Neural crest cell (in vitro differentiated cells): Measurements from ENCODE around the gene ME3. TPM values are rescaled to one million over a fixed set of nuclear protein-coding genes. Genes with fewer than 3 reads are reported as not detected.
A peak's percentile ranks its signal among the peaks of the same experiment; 100 is the strongest.

Source experiments
- DNase-seq: peaks from one replicate; pipeline ENCODE4 v3.0.0; 2021; ENCODE audit warnings: low read depth, mixed read lengths, low spot score
- H3K27ac Mint-ChIP-seq: one replicate; pipeline ENCODE4 v1.8.0; 2021; ENCODE audit warnings: mild to moderate bottlenecking, mixed read lengths; ENCODE audit not compliant: unreplicated experiment
- H3K27me3 Mint-ChIP-seq: 2 replicates; pipeline ENCODE4 v1.8.0; 2021; ENCODE audit warnings: low read depth, mild to moderate bottlenecking, mixed read lengths
- H3K36me3 Mint-ChIP-seq: 2 replicates; pipeline ENCODE4 v1.8.0; 2021; ENCODE audit warnings: low read depth, mild to moderate bottlenecking, mixed read lengths
- H3K4me1 Mint-ChIP-seq: 2 replicates; pipeline ENCODE4 v1.8.0; 2021; ENCODE audit warnings: mixed read lengths
- H3K4me3 Mint-ChIP-seq: one replicate; pipeline ENCODE4 v1.8.0; 2021; ENCODE audit warnings: mild to moderate bottlenecking, mixed read lengths
- H3K9me3 Mint-ChIP-seq: 2 replicates; pipeline ENCODE4 v1.8.0; 2021; ENCODE audit warnings: mixed read lengths
- total RNA-seq: library from RNA; stranded (reverse); gene quantifications from 2 replicates; pipeline ENCODE4 v1.2.1, GENCODE V29; 2021
- TF ChIP-seq, protein P1 (sequence below): fragments of 200-600 bp; sonication (generic); conservative IDR thresholded peaks from 2 replicates; pipeline ENCODE4 v1.5.0; 2021; ENCODE audit warnings: antibody characterized with exemption, mild to moderate bottlenecking

The ME3 gene
- total RNA-seq, 1 donor from 2014 or later = 18.9 TPM

DNA sequence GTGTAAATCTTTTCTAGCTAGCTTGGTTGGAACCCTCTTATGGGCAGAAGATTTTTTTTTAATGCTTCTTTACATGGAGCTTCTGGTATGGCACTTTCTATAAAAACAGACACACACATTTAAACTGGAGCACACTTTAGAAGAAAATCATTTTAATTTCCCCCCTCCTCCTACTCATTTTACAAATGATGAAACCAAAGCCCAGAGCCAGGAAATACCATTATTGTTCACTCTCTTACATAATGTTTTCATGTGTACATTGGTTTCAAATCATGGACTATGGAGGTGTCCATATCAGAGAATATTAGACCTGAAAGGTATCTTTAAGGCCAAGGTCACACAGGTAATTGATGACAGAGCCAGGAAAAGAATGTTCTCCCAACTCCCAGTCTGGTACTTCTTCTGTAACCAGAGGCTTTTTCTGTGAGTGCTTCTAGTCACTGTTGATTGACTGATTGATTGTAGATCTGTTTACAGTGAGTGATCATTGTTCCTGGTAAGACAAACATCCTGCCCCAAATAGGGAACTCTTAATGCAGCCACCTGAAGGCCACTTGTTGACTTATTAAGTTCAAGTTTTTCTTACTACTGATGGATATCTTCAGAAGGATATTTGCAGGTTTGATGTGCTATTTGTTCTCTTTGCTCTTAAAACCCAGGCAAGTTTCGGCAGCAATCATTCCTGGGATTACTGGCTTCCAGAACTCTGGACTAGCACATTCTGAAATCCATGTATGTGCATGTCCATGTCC, 26.8 kb upstream of the ME3 start:
- no peak for DNase-seq
- TF ChIP-seq, protein P1, sequence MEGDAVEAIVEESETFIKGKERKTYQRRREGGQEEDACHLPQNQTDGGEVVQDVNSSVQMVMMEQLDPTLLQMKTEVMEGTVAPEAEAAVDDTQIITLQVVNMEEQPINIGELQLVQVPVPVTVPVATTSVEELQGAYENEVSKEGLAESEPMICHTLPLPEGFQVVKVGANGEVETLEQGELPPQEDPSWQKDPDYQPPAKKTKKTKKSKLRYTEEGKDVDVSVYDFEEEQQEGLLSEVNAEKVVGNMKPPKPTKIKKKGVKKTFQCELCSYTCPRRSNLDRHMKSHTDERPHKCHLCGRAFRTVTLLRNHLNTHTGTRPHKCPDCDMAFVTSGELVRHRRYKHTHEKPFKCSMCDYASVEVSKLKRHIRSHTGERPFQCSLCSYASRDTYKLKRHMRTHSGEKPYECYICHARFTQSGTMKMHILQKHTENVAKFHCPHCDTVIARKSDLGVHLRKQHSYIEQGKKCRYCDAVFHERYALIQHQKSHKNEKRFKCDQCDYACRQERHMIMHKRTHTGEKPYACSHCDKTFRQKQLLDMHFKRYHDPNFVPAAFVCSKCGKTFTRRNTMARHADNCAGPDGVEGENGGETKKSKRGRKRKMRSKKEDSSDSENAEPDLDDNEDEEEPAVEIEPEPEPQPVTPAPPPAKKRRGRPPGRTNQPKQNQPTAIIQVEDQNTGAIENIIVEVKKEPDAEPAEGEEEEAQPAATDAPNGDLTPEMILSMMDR = no peak
- Mint-ChIP-seq H3K36me3 (no peaks in the 10 kb centered on the region), H3K4me3 (no peak overlapping the region), H3K27me3 (no peaks in the 10 kb centered on the region), H3K4me1 (peaks cover 6% of the 10 kb centered on the region), H3K9me3 (no peaks in the 10 kb centered on the region), H3K27ac (no peak overlapping the region)

DNA sequence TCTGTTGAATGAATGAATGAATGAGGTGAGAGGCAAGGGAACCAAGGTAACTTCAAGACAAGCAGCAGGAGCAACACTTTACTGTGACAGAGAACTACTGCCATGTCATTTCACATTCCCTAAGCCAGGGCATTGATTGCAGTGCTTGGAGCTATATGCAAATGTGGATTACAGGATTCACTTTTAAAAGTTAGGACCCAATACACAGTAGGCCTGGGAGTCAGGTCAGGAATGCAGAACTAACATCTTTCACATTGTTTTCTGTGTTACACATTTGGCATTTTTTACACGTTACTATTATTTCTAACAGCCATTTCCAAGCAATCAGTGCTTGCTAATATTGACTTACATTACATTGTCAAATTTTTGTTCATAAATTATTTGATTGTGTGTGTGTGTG, 26.2 kb upstream of the ME3 start:
- Mint-ChIP-seq H3K4me1 (peaks cover 7% of the 10 kb centered on the region), H3K9me3 (no peaks in the 10 kb centered on the region), H3K4me3 (no peak overlapping the region), H3K27ac (no peak overlapping the region), H3K36me3 (no peaks in the 10 kb centered on the region), H3K27me3 (no peaks in the 10 kb centered on the region)
- DNase-seq = no peak
- TF ChIP-seq, protein P1 = no peak

DNA sequence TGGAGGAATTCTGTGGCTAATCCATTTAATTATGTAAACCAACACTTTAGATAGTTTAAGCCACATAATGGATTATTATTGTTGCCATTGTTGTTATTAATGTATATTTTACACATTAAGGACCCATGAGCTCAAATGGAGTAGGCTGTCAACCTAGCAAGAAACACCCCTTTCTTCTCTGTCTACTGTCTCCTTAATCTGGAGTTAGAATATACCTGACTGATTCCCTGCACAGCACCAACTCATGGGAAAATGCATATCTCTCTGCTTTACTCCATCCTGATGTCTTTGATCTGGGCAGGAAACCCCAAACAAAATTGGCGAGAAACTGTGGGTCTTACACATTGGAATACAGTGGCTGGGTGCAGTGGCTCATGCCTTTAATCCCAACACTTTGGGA, 24.0 kb upstream of the ME3 start:
- Mint-ChIP-seq H3K9me3 (no peaks in the 10 kb centered on the region), H3K27me3 (no peaks in the 10 kb centered on the region), H3K4me1 (peaks cover 9% of the 10 kb centered on the region), H3K36me3 (no peaks in the 10 kb centered on the region), H3K4me3 (no peak overlapping the region), H3K27ac (no peak overlapping the region)
- DNase-seq = no peak
- TF ChIP-seq, protein P1 = no peak

DNA sequence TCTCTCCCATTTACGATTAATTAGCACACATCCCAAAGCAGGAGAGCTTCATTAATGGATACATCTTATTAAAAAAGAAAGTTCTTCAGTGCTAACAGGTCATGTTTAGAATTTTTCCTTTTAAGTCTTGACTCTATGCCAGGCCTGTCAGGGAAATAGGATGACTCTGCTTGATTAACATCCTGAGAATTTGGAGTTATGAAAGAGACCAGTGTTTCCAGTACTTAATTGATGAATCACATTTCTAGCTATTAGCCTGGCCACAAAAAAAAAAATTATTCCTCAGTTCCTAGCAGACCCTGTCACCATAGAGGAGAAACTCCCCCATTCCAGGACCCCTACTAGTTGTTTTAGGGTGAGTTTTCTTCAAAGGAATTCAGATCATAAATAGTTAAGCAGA, 23.6 kb upstream of the ME3 start:
- no peak for DNase-seq
- TF ChIP-seq, protein P1 = no peak
- H3K9me3 Mint-ChIP-seq = no peaks in the 10 kb centered on the region
- H3K27me3 Mint-ChIP-seq = no peaks in the 10 kb centered on the region
- peak overlapping the region; percentile 8 for H3K27ac Mint-ChIP-seq
- H3K4me3 Mint-ChIP-seq = no peak overlapping the region
- peaks cover 9% of the 10 kb centered on the region for H3K4me1 Mint-ChIP-seq
- H3K36me3 Mint-ChIP-seq = no peaks in the 10 kb centered on the region

DNA sequence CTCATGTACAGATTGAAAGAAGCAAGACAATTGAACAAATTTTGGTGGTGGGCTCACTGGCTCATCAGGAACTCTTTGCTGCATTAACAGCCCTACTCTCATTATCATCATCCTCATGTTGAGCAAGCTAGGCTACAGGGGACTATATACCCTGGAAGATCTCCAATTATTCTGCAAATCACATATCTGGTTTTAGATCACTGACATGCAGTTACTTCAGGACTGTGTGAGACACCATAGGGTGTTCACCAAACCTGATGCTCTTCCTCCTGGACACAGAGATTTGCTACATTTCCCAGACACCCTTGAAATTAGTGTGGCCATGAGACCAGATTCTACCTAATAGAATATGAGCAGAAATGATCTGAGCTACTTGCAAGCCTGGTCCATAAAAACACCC, 23.0 kb upstream of the ME3 start:
- DNase-seq = no peak
- Mint-ChIP-seq H3K36me3 (no peaks in the 10 kb centered on the region), H3K4me1 (peaks cover 9% of the 10 kb centered on the region), H3K4me3 (no peak overlapping the region), H3K27me3 (no peaks in the 10 kb centered on the region), H3K9me3 (peaks cover 3% of the 10 kb centered on the region), H3K27ac (peak overlapping the region; percentile 36)
- TF ChIP-seq, protein P1 = no peak
